ENCODE results near the gene MYLIP.
"Not testable (repeated sequence)": the region's sequence is repeated elsewhere in the genome, so short reads cannot be mapped to it uniquely, and the experiment has no call there.

DNA sequence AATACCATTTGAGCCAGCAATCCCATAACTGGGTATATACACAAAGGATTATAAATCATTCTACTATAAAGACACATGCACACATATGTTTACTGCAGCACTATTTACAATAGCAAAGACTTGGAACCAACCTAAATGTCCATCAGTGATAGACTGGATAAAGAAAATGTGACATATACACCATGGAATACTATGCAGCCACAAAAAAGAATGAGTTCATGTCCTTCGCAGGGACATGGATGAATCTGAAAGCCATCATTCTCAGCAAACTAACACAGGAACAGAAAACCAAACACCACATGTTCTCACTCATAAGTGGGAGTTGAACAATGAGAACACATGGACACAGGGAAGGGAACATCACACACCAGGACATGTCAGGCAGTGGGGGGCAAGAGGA is 47.7 kb downstream of the MYLIP start:
- TF ChIP-seq, protein P1, sequence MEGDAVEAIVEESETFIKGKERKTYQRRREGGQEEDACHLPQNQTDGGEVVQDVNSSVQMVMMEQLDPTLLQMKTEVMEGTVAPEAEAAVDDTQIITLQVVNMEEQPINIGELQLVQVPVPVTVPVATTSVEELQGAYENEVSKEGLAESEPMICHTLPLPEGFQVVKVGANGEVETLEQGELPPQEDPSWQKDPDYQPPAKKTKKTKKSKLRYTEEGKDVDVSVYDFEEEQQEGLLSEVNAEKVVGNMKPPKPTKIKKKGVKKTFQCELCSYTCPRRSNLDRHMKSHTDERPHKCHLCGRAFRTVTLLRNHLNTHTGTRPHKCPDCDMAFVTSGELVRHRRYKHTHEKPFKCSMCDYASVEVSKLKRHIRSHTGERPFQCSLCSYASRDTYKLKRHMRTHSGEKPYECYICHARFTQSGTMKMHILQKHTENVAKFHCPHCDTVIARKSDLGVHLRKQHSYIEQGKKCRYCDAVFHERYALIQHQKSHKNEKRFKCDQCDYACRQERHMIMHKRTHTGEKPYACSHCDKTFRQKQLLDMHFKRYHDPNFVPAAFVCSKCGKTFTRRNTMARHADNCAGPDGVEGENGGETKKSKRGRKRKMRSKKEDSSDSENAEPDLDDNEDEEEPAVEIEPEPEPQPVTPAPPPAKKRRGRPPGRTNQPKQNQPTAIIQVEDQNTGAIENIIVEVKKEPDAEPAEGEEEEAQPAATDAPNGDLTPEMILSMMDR (IDR thresholded peaks at IDR 0.05) = not testable (repeated sequence)
- TF ChIP-seq POLR2A (IDR thresholded peaks at IDR 0.05) = not testable (repeated sequence)
